Measurements from ENCODE around the gene KLHDC8B. TPM values are rescaled to one million over a fixed set of nuclear protein-coding genes. Genes with fewer than 3 reads are reported as not detected.

The KLHDC8B gene
- total and polyA plus RNA-seq, 4 donors = 8.1 to 17.1 (median 9.4) TPM

DNA sequence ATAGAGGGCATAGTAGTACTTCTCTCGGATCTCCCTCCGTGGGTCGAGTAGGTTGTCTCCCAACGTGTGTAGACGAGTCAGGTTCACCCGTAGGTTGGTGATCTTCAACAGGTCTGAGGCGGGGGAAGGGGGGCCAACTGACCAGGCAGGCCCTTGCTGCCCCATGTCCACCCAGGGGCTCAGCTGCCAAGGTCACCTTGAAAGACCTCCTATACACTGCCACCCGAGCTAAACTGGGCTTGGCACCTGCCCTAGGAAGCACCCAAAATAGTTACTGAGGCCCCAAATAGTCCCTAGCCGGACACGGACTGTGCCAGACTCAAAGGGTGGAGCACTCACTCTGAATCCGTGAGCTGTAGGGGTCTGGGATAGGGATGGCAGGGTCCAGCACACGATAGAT lies 40.4 kb upstream of the KLHDC8B start:
- Histone ChIP-seq H3K27me3 (ENCODE audit: control insufficient read depth in 4 of 4, insufficient read depth in 4 of 4, low read length in 3 of 4) (no peaks in the 10 kb centered on the region), H3K4me3 (ENCODE audit: low read depth in 1 of 3, low read length in 3 of 3) (no peak overlapping the region), H3K9ac (ENCODE audit: low read depth in 1 of 2, low read length in 2 of 2) (no peak overlapping the region), H3K27ac (ENCODE audit: low read depth in 1 of 2, low read length in 2 of 2) (no peak overlapping the region), H3K4me1 (ENCODE audit: control insufficient read depth in 4 of 4, insufficient read depth in 4 of 4, low read length in 3 of 4) (peaks cover 2 to 57% (median 49%) of the 10 kb centered on the region in 4 donors), H3K36me3 (ENCODE audit: control insufficient read depth in 4 of 4, insufficient read depth in 3 of 4, low read depth in 1 of 4, low read length in 3 of 4) (peaks cover 0 to 10% (median 0%) of the 10 kb centered on the region in 4 donors), H3K9me3 (ENCODE audit: control insufficient read depth in 4 of 4, low read length in 3 of 4) (no peaks in the 10 kb centered on the region)
- DNase-seq (ENCODE audit: low spot score) = no peak
- TF ChIP-seq MAX (IDR thresholded peaks at IDR 0.05) = no peak
- no peak for TF ChIP-seq REST (IDR thresholded peaks at IDR 0.05)
- no peak for TF ChIP-seq RAD21 (IDR thresholded peaks at IDR 0.05)
- TF ChIP-seq ATF3 (IDR thresholded peaks at IDR 0.05) = no peak
- no peak for TF ChIP-seq RXRA (IDR thresholded peaks at IDR 0.05)
- TF ChIP-seq YY1 (IDR thresholded peaks at IDR 0.05) = no peak
- no peak for TF ChIP-seq TAF1 (conservative IDR thresholded peaks at IDR 0.05)
- TF ChIP-seq JUND (IDR thresholded peaks at IDR 0.05) = no peak
- no peak for TF ChIP-seq ZBTB33 (IDR thresholded peaks at IDR 0.05)
- no peak for TF ChIP-seq GABPA (IDR thresholded peaks at IDR 0.05 in 1 of 2, conservative IDR thresholded peaks at IDR 0.05 in 1 of 2)
- no peak for TF ChIP-seq FOXA2 (IDR thresholded peaks at IDR 0.05)
- no peak for TF ChIP-seq HNF4A (conservative IDR thresholded peaks at IDR 0.05)
- no peak for TF ChIP-seq HNF4G (IDR thresholded peaks at IDR 0.05)
- no peak for TF ChIP-seq SP1 (IDR thresholded peaks at IDR 0.05)
- TF ChIP-seq EGR1 (IDR thresholded peaks at IDR 0.05; ENCODE audit: low read depth in 2 of 2) = no peak
- no peak for TF ChIP-seq NR2F2 (IDR thresholded peaks at IDR 0.05)
- TF ChIP-seq, protein P1, sequence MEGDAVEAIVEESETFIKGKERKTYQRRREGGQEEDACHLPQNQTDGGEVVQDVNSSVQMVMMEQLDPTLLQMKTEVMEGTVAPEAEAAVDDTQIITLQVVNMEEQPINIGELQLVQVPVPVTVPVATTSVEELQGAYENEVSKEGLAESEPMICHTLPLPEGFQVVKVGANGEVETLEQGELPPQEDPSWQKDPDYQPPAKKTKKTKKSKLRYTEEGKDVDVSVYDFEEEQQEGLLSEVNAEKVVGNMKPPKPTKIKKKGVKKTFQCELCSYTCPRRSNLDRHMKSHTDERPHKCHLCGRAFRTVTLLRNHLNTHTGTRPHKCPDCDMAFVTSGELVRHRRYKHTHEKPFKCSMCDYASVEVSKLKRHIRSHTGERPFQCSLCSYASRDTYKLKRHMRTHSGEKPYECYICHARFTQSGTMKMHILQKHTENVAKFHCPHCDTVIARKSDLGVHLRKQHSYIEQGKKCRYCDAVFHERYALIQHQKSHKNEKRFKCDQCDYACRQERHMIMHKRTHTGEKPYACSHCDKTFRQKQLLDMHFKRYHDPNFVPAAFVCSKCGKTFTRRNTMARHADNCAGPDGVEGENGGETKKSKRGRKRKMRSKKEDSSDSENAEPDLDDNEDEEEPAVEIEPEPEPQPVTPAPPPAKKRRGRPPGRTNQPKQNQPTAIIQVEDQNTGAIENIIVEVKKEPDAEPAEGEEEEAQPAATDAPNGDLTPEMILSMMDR (IDR thresholded peaks at IDR 0.05; ENCODE audit: low read depth, low read length, missing input control) = no peak
- TF ChIP-seq FOXA1 (IDR thresholded peaks at IDR 0.05) = no peak
- WGBS = 90% methylated on average over 12 of the region's 12 CpGs
